ENCODE results near the gene TRABD2B.

Gene TRABD2B

DNA sequence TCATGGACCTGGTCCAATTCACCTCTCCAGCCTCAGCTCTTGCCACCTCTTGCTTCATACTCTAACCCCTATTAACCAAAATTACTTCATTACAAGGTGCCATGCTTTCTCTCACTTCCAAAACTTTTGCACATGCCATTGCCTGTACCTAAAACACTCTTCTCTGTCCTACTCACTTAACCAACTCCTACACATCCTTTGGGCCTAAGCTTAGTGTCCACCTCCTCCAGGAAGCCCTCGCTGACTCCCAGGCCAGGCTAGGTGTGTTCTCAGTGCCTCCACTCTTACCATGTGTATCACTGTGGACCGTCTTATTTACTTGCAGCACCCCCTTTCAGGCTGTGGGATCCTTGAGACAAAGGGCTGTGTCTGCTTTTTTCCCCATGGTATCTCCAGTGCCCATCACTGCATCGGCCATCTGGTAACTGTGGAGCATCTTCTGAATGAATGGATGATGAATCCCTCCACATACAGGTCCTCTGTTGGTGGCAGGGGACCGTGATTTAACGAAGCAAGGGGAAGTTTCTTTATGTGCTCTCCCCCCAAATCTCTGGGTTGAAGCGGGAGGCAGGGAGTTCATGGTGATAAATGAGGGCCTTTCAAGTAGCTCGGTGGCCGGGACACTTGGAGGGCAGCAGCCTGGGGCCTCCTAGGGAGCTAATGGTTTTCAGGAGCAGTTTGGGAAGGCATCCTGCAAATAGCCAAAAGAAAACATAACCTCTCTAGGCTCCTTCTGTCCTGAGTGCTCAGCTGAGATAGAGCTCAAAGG lies 111.9 kb downstream of the TRABD2B start:
- Mint-ChIP-seq H3K4me3 (no peak overlapping the region), H3K4me1 (no peaks in the 10 kb centered on the region), H3K27ac (no peak overlapping the region), H3K9me3 (no peaks in the 10 kb centered on the region), H3K36me3 (no peaks in the 10 kb centered on the region)
- ATAC-seq (no peak), DNase-seq (ENCODE audit: low spot score in 2 of 2) (no peak)

DNA sequence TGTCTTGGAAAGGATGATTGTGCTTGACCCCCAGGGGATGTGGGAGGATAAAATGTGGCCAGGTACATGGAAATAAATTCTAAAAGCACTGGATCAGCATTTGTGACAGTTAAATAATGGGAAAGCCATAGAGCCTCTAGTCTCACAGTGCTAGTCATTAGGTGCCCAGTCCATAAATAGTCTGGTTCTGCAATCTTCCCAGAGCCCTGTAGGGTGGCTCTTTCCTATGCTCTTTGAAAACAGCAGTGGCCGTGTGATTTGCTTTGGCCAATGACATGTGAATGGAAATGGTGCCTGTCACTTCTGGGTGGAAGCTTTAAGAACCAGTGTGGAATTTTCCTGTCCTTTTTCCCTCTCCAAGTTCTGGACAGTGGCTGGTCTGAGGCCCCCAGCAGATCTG lies 113.2 kb downstream of the TRABD2B start:
- Mint-ChIP-seq H3K27ac (no peak overlapping the region), H3K9me3 (no peaks in the 10 kb centered on the region), H3K4me1 (no peaks in the 10 kb centered on the region), H3K36me3 (no peaks in the 10 kb centered on the region), H3K4me3 (no peak overlapping the region)
- ATAC-seq (no peak), DNase-seq (ENCODE audit: low spot score in 2 of 2) (no peak)

DNA sequence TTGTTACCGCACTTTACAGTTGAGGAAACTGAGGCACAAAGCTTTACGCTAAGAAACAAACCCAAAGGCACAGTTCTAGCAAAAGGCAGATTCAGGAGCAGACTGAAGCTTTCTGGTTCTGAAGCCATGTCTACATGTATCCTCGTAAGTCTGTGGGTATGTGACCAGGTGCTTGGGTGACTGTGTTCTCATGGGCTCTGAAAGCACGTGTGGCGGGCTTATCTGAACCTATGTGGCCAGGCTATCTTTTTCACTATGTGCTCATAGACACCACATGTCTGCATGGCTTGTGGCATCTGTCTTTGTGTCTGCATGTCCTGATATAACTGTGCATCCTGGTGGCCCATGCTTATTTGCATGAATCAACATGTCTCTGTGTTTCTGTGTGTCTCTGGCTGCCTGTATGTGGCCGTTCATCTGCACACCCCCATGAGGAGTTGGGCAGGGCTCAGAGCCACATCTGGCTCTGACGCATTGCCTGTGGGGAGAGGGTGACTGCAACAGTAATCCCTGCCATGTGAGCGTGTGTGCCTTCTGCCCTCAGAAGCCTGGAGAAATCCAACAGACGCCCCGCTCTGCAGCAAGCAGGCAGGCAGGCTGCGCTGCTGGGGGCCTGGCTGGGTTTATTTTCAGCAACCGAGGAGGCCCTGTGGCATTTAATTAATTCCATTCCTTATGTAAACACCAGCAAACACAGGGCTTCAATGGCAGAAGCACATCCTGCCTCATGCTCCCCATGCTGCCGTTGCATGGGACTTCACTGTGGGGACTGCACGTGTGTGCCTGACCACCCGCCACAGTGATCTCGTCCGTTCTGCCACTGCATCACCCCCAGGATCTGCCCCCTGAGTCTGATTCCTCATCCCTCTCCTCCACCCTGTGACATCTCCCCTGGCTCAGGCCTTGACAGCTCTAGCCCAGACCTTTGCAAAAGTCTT lies 115.4 kb downstream of the TRABD2B start:
- H3K9me3 Mint-ChIP-seq = no peaks in the 10 kb centered on the region
- H3K4me1 Mint-ChIP-seq = no peaks in the 10 kb centered on the region
- no peak for DNase-seq (ENCODE audit: low spot score in 2 of 2)
- H3K4me3 Mint-ChIP-seq = no peak overlapping the region
- H3K27ac Mint-ChIP-seq = no peak overlapping the region
- H3K36me3 Mint-ChIP-seq = no peaks in the 10 kb centered on the region
- no peak for ATAC-seq

GRCh38 chr1:47876587-47876963 lies 120.6 kb downstream of the TRABD2B start:
- H3K4me1 Mint-ChIP-seq = no peaks in the 10 kb centered on the region

DNA sequence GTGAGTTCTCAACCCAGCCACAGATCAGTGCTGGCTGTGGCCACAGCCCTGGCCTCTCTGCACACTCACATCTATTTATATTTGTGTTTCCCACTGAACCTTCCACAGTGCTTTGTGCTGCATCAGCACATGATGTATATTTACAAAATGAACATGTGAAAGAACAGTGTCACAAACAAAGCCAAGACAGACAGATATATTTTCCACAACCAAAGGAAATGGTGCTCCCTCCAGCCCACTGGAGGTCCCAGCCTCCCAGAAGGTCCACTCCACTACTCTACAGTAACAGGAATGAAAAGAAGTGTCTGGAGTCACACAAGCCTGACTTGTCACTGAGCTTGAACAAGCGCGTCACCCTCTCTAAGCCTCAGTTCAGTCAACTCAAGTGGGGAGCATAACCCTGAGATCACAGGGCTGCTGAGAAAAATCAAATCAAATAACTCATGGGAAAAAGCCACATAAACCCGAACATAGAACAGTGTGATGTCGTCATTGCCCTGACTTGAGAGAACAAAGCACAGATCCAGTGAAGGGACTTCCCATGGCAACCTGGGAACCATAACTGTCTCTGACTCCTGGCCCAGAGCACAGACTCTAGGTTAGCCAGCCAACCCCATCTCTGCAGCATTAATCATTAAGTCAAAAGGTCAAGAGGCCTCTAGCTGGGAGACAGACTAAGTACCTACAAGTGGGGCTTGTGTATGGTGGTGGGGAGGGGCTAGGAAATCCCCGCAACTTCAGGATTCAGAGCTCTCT lies 121.2 kb downstream of the TRABD2B start:
- ATAC-seq (no peak), DNase-seq (ENCODE audit: low spot score in 2 of 2) (no peak)
- no peak overlapping the region for H3K27ac Mint-ChIP-seq
- no peaks in the 10 kb centered on the region for H3K4me1 Mint-ChIP-seq
- no peak overlapping the region for H3K4me3 Mint-ChIP-seq
- H3K36me3 Mint-ChIP-seq = no peaks in the 10 kb centered on the region
- no peaks in the 10 kb centered on the region for H3K9me3 Mint-ChIP-seq

More at GRCh38 chr1:47876587-47876963, 120.6 kb downstream of the TRABD2B start:
- Mint-ChIP-seq H3K27ac (no peak overlapping the region), H3K9me3 (no peaks in the 10 kb centered on the region), H3K4me3 (no peak overlapping the region), H3K36me3 (no peaks in the 10 kb centered on the region)
- DNase-seq (ENCODE audit: low spot score in 2 of 2) = no peak
- ATAC-seq = no peak

DNA sequence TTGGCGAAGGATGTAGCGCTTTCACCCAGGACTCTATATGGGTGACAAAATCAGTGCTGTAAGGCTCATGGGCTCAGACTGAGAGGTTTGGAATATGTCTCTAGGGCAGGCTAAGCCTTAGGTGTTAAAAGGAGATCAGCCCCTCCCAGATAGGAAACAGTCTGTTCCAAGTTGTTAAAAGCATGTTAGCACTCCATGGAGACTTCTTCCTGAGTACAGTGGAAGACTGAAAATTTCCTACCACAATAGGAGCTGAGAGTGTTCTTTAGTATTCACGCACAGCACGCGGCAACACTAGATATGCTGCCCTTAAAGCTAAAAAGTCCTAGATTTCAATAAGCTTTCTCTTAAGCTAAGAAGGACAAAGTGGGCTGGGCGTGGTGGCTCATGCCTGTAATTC lies 122.1 kb downstream of the TRABD2B start:
- no peaks in the 10 kb centered on the region for H3K36me3 Mint-ChIP-seq
- no peak for ATAC-seq
- no peak overlapping the region for H3K4me3 Mint-ChIP-seq
- H3K4me1 Mint-ChIP-seq = no peaks in the 10 kb centered on the region
- H3K27ac Mint-ChIP-seq = no peak overlapping the region
- H3K9me3 Mint-ChIP-seq = no peaks in the 10 kb centered on the region
- DNase-seq (ENCODE audit: low spot score in 2 of 2) = no peak

DNA sequence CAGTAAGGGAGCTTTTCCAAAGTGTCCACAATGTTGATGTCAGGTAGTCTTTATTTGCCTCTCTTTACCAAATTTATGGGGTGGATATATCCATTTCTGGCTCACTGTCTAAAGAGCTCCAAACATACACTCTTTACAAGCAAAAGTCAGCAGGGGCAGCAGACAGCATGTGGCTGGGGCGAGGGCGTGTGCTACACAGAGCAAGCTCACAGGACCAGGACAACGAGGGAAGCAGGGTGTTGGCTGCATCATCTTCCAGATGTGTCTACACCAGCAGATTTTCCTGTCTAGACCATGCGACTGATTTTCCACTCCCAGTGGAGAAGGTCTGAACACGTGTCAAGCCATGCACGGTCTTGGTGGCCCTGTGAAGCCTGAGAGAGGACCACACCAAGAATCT lies 123.8 kb downstream of the TRABD2B start:
- H3K9me3 Mint-ChIP-seq = no peaks in the 10 kb centered on the region
- no peak overlapping the region for H3K27ac Mint-ChIP-seq
- DNase-seq (ENCODE audit: low spot score in 2 of 2) (no peak), ATAC-seq (no peak)
- no peaks in the 10 kb centered on the region for H3K36me3 Mint-ChIP-seq
- H3K4me1 Mint-ChIP-seq = no peaks in the 10 kb centered on the region
- H3K4me3 Mint-ChIP-seq = no peak overlapping the region

- H3K4me3 Mint-ChIP-seq = no peak overlapping the region
- H3K36me3 Mint-ChIP-seq = no peaks in the 10 kb centered on the region
- DNase-seq (ENCODE audit: low spot score in 2 of 2) (no peak), ATAC-seq (no peak)
- H3K9me3 Mint-ChIP-seq = no peaks in the 10 kb centered on the region
- H3K4me1 Mint-ChIP-seq = no peaks in the 10 kb centered on the region
- H3K27ac Mint-ChIP-seq = no peak overlapping the region
Measured at GRCh38 chr1:47872886-47873285, 124.3 kb downstream of the TRABD2B start.

GRCh38 chr1:47871799-47872353 lies 125.3 kb downstream of the TRABD2B start:
- DNase-seq (ENCODE audit: low spot score in 2 of 2) (no peak), ATAC-seq (no peak)
- Mint-ChIP-seq H3K4me3 (no peak overlapping the region), H3K4me1 (no peaks in the 10 kb centered on the region), H3K27ac (no peak overlapping the region), H3K9me3 (no peaks in the 10 kb centered on the region), H3K36me3 (no peaks in the 10 kb centered on the region)

DNA sequence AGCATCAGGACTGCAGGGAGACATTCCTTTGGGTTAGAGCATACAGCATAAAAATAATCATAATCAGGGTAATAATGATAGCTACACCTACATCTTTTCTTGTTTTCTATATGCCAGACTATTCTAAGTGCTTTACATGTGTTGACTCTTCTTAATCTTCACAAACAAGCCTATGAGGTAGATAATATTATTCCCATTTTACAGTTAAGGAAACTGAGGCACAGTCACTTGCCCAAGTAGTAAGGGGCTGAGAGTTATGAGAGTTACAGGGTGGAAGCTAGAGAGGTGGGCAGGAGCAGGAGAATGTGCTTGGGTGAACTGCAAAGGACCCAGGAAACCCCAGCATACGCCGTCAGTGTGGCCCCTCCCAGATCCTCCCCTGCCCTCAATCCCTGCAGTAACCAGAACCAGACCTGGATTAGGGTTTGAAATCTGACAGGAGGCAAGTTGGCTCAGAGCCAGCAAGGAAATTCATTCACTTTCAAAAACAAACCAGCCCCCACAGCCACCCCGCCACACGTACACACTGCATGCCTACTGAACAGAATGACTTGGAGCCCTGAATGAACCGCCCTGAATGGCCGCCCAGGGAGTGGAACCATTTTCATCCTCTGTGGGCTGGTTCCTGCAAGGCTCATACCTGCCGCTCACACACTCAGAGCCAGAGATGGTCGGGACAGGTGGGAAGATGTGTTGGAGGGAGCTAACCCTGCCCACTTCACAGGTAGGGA lies 126.1 kb downstream of the TRABD2B start:
- no peaks in the 10 kb centered on the region for H3K36me3 Mint-ChIP-seq
- DNase-seq (ENCODE audit: low spot score in 2 of 2) (no peak), ATAC-seq (no peak)
- no peak overlapping the region for H3K4me3 Mint-ChIP-seq
- H3K9me3 Mint-ChIP-seq = no peaks in the 10 kb centered on the region
- H3K27ac Mint-ChIP-seq = no peak overlapping the region
- no peaks in the 10 kb centered on the region for H3K4me1 Mint-ChIP-seq

- Mint-ChIP-seq H3K4me3 (no peak overlapping the region), H3K9me3 (no peaks in the 10 kb centered on the region), H3K4me1 (no peaks in the 10 kb centered on the region), H3K36me3 (no peaks in the 10 kb centered on the region), H3K27ac (no peak overlapping the region)
- DNase-seq (ENCODE audit: low spot score in 2 of 2) = no peak
- no peak for ATAC-seq
Measured at GRCh38 chr1:47870480-47870879, 126.7 kb downstream of the TRABD2B start.

- no peaks in the 10 kb centered on the region for H3K9me3 Mint-ChIP-seq
- no peaks in the 10 kb centered on the region for H3K4me1 Mint-ChIP-seq
- no peak overlapping the region for H3K27ac Mint-ChIP-seq
- H3K4me3 Mint-ChIP-seq = no peak overlapping the region
- ATAC-seq (no peak), DNase-seq (ENCODE audit: low spot score in 2 of 2) (no peak)
- no peaks in the 10 kb centered on the region for H3K36me3 Mint-ChIP-seq
Measured at GRCh38 chr1:47868348-47868676, 128.9 kb downstream of the TRABD2B start.

GRCh38 chr1:47867438-47868347 lies 129.5 kb downstream of the TRABD2B start:
- no peak overlapping the region for H3K27ac Mint-ChIP-seq
- H3K4me3 Mint-ChIP-seq = no peak overlapping the region
- no peak for ATAC-seq
- DNase-seq (ENCODE audit: low spot score in 2 of 2) = no peak
- no peaks in the 10 kb centered on the region for H3K4me1 Mint-ChIP-seq
- no peaks in the 10 kb centered on the region for H3K9me3 Mint-ChIP-seq
- no peaks in the 10 kb centered on the region for H3K36me3 Mint-ChIP-seq
